GM10847 (cell line): ENCODE results near the gene SFTPA2.

Experiments used
- POLR2A ChIP-seq: IDR thresholded peaks from 2 replicates; pipeline ENCODE4 v1.6.1; 2011; ENCODE audit not compliant: insufficient read length; ENCODE audit errors: extremely low read depth

SFTPA2 gene

DNA sequence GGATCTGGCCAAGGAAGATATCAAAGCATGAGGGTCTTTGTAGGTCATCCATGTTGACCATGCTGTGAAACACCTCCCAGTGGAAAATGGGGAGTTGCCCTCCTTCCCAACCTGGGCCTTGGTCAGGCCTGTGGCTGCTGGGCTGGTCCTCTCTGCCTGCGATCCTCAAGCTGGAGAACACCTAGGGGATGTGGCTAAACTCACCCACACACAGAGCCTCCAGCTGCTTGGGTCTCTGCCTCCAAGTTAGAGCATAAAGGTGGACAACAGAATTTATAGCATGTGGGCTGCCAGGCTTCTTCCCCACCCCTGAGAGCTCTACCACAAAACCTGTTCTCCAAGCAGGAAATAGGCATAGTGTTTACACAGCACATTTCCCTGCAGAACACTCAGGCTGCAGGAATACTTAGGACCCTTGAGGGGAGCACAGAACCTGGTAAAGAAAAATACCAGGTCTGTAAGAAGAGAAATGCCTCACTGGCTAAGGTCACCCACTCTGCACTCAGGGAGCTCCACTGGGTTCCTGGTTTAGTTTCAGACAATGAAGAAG lies at the start of gene SFTPA2:
TSS of gene SFTPA2 (minus strand) at position 248 of the 550 bp plus-strand sequence. CDS start 924 bp downstream, outside the sequence.
- no peak for TF ChIP-seq POLR2A

- TF ChIP-seq POLR2A = no peak
These were observed 48.5 kb upstream of the SFTPA2 start for GRCh38 chr10:79608505-79609375.

GRCh38 chr10:79605308-79605707 lies 45.1 kb upstream of the SFTPA2 start:
- no peak for TF ChIP-seq POLR2A

DNA sequence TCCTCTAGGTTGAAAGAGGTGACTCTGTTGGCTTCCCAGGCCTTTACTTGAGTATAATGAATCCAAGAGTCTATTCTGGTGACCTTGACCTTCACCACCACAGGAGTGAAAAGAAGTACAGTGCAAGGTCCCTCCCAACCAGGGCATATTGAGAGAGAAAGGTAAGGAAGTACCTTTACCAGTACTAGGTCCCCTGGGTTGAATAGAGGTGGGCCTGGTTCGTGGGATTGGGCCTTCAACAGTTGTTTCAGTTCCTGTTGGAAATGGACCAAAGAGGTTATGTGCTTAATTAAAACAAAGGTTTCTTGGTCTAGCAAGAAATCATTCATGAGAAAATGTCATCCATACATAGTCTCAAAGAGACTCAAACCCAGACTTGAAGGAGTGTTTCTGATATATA lies 44.1 kb upstream of the SFTPA2 start:
- no peak for TF ChIP-seq POLR2A

DNA sequence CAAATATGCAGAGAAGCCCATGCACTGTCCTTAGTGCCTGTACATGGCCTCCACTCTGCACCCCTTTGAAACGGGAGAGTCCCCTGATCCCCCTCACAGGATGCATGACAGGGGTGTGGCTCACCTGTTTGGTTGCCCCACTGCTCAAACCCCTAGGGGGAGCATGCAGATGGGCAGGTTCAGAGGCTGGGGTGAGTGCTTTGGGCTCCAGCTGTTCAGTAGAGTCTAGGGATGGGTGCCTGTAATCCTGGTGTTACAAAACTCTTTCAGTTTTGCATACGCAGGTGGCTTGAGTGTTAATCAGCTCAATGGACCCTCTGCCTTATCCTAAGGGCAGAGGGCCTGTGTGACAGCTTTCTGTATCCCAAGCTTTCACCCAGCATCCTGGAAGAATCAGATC lies 42.7 kb upstream of the SFTPA2 start:
- no peak for TF ChIP-seq POLR2A

DNA sequence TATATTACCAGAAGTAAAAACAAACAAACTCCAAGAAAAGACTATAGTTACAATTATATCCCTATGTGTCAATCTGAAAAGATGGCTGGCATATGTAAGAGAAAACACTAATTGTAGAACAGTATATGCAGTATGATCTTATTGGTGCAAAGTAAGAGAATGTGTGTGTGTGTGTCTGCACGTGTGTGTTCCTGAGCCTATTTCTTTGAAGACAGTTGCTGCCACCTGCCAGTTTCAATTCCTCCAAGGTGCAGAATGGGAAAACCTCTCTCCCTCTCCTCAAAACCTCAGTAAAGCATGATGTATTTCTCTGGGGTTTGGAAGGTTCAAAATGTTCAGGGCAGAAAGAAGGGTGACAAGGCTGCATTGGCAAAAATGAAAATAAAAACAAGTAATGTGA lies 41.7 kb upstream of the SFTPA2 start:
- no peak for TF ChIP-seq POLR2A

- no peak for TF ChIP-seq POLR2A
These were observed 35.3 kb upstream of the SFTPA2 start for GRCh38 chr10:79595510-79595909.

DNA sequence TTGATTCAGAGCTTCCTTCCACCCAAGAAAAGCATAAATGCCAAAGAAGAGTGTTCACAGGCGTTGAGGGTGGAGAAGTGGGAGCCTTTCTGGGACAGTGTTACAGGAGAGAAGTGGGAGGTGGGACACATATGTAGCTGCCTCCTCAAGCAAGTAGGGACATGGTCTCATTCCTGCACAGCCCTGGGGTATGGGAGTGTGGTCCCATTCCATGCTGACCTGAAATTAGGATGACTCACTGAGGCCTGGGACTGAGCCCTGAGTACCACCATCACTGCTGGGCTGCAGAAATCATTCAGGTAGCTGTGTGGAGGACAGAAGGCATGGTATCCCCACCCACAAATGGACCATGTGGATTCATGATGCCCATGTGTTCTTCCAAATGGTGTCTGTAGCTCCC lies 33.2 kb upstream of the SFTPA2 start:
- no peak for TF ChIP-seq POLR2A

DNA sequence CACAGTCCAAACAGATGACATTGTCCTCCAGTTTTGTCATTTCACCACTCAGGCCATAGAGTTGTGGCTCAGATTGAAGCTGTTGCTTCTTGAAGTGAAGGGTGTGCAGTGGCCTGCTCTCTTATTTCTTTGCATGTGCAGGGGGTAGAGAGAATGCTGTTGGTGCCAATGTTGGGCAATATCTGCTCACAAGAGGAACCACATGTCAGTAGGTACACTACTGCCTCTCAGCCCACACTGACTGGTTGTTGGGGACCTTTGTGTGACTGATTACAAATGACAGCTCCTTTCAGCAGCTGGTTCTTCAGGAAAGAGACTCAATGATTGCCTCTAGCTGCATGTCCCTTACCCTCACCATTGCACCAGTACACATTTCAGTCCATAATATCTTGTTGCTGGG lies 28.6 kb upstream of the SFTPA2 start:
- no peak for TF ChIP-seq POLR2A

GRCh38 chr10:79586933-79587332 lies 26.7 kb upstream of the SFTPA2 start:
- no peak for TF ChIP-seq POLR2A

GRCh38 chr10:79585870-79586527 lies 25.8 kb upstream of the SFTPA2 start:
- TF ChIP-seq POLR2A = no peak

GRCh38 chr10:79583488-79584024 lies 23.3 kb upstream of the SFTPA2 start:
- no peak for TF ChIP-seq POLR2A

GRCh38 chr10:79582096-79582495 lies 21.9 kb upstream of the SFTPA2 start:
- no peak for TF ChIP-seq POLR2A

DNA sequence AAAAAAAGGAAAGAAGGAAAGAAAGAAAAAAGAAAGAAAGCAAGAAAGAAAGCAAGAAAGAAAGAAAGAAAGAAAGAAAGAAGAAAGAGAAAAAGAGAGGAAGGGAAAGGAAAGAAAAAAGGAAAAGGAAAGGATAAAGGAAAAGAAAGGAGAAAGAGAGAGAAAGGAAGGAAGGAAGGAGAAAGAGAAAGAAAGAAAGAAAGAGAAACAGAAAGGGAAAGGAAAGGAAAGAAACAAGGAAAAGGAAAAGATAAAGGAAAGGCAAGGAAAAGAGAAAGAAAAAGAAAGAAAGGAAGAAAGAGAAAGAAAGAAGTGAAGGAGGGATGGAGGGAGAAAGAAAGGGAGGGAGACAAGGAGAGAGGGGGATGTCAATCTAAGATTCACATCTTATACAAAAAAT lies 20.8 kb upstream of the SFTPA2 start:
- no peak for TF ChIP-seq POLR2A

DNA sequence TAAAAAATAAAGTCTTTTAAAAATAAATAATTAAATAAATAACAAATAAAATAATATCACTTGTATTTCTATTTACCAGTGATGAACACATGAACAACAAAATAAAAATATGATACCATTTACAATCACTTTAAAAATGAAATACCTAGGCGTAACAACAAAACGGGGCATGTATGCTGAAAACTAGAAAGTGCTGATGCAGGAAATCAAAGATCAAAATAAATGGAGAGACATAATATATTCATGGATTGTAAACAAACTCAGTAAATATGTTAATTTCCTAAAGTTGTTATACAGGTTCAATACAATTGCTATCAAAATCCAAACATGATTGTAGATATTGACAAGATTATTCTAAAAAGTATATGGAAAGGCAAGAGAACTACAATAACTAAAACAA lies 19.2 kb upstream of the SFTPA2 start:
- no peak for TF ChIP-seq POLR2A

DNA sequence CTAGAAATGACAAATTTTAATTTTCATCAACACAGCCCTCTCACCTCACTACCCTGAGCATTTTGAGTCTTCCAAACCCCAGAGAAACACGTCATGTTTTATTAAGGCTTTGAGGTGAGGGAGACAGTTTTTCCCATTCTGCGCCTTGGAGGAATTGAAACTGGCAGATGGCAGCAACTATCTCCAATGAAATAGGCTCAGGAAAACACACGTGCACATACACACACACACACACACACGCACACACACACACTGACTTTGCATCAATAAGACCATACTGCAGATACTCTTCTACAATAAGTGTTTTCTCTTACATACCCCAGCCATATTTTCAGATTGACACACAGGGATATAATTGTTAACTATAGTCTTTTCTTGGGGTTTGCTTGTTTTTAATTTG lies 3.2 kb upstream of the SFTPA2 start:
- no peak for TF ChIP-seq POLR2A
